GM23338 (cell line): Measurements from ENCODE around the gene RSPO3. TPM values are rescaled to one million over a fixed set of nuclear protein-coding genes. Genes with fewer than 3 reads are reported as not detected.

Source experiments
- CTCF ChIP-seq, 2 experiments: fragments of 200-600 bp in 1 of 2; sonication (generic) in 1 of 2; conservative IDR thresholded peaks; 2 replicates each; pipeline versions ENCODE4 v1.5.1 to v1.6.1; 2016 to 2017; ENCODE audit warnings: antibody characterized with exemption in 2 of 2, low read depth in 2 of 2, mild to moderate bottlenecking in 2 of 2, moderate library complexity in 1 of 2
- EZH2phosphoT487 ChIP-seq: fragments of 200-600 bp; sonication (generic); IDR thresholded peaks from one replicate; pipeline ENCODE4 v1.8.1; 2018; ENCODE audit warnings: antibody characterized with exemption; ENCODE audit not compliant: unreplicated experiment
- REST ChIP-seq: IDR thresholded peaks from one replicate; pipeline ENCODE4 v1.6.1; 2018; ENCODE audit warnings: antibody characterized with exemption; ENCODE audit not compliant: unreplicated experiment
- ZNF331 ChIP-seq: fragments of 250-450 bp; sonication (Bioruptor Pico); IDR thresholded peaks from 2 replicates; pipeline ENCODE4 v1.5.0; 2020; ENCODE audit warnings: low read depth, mild to moderate bottlenecking, moderate library complexity
- ZNF462 ChIP-seq: fragments of 250-450 bp; sonication (Bioruptor Pico); IDR thresholded peaks from 2 replicates; pipeline ENCODE4 v1.5.0; 2020; ENCODE audit warnings: mild to moderate bottlenecking, moderate library complexity
- polyA plus RNA-seq: library from polyadenylated mRNA; unstranded; fragments of >200 nt; fragmentation: Nextera tagmentation; extraction: Ambion mirVana; gene quantifications from 2 replicates; pipeline ENCODE4 v1.2.1, GENCODE V29; 2016
- total RNA-seq: library from RNA; depleted of rRNA; stranded (reverse); fragments of >200 nt; shearing (Covaris generic); gene quantifications from 2 replicates; pipeline ENCODE4 v1.2.3, GENCODE V29; 2014

RSPO3 gene
- total and polyA plus RNA-seq, 2 experiments from 2014 or later, result not detected

- TF ChIP-seq ZNF462 (no peak), CTCF (conservative IDR thresholded peaks at IDR 0.05; ENCODE audit: low read depth in 2 of 2) (no peak), REST (no peak), EZH2phosphoT487 (no peak), ZNF331 (CRISPR knock-in tag) (no peak)
Observed at GRCh38 chr6:127188744-127189143, 70.3 kb downstream of the RSPO3 start (continued).
